Right atrium auricular region (tissue), 2 donors: ENCODE results near the gene TCF7. TPM values are rescaled to one million over a fixed set of nuclear protein-coding genes. Genes with fewer than 3 reads are reported as not detected.

Experiments used
- DNase-seq: peaks from one replicate; pipeline ENCODE4 v3.0.0-alpha.2; 2019; ENCODE audit warnings: low spot score
- H3K27ac ChIP-seq, 2 donors: fragments of 200-600 bp; sonication (generic); 1 replicate in 1 of 2; 2 replicates in 1 of 2; pipeline ENCODE4 v1.5.1; 2016 to 2019
- H3K27me3 ChIP-seq, 2 donors: fragments of 200-600 bp; sonication (generic); one replicate each; pipeline versions ENCODE4 v1.5.1 to v1.6.0; 2017 to 2019
- H3K36me3 ChIP-seq: fragments of 200-600 bp; sonication (generic); one replicate; pipeline ENCODE4 v1.5.1; 2016
- H3K4me1 ChIP-seq, 2 donors: fragments of 200-600 bp; sonication (generic); one replicate each; pipeline versions ENCODE4 v1.5.1 to v1.6.0; 2017 to 2019
- H3K4me3 ChIP-seq, 2 donors: fragments of 200-600 bp; sonication (generic); 1 replicate in 1 of 2; 2 replicates in 1 of 2; pipeline ENCODE4 v1.5.1; 2017 to 2019; ENCODE audit warnings: mild to moderate bottlenecking in 1 of 2, moderate library complexity in 1 of 2
- H3K9me3 ChIP-seq, 2 donors: fragments of 200-600 bp; sonication (generic); one replicate each; pipeline ENCODE4 v1.5.1; 2019
- CTCF ChIP-seq, 2 donors: fragments of 200-600 bp; sonication (generic); IDR thresholded peaks; one replicate each; pipeline ENCODE4 v1.5.1; 2019; ENCODE audit warnings: antibody characterized with exemption in 2 of 2
- total RNA-seq, 2 donors: library from RNA; depleted of rRNA; stranded (reverse); fragments of >200 nt; gene quantifications; one replicate each; pipeline ENCODE4 v1.1.0, GENCODE V29; 2016

TCF7 gene
- total RNA-seq, 2 donors from 2014 or later: 1.3 to 1.7 TPM

- Histone ChIP-seq H3K4me1 (peaks cover 0 to 26% of the 10 kb centered on the region in 2 donors), H3K36me3 (peaks cover 67% of the 10 kb centered on the region), H3K9me3 (no peaks in the 10 kb centered on the region), H3K27ac (no peak overlapping the region), H3K4me3 (no peak overlapping the region), H3K27me3 (no peaks in the 10 kb centered on the region)
- DNase-seq: peak; percentile 85
- peak; percentile 95 to 96 for TF ChIP-seq CTCF (IDR thresholded peaks at IDR 0.05)
These were observed 31.5 kb downstream of the TCF7 start for GRCh38 chr5:134145779-134146581.

GRCh38 chr5:134146651-134147518, 32.4 kb downstream of the TCF7 start:
- no peak overlapping the region for H3K27ac ChIP-seq
- H3K4me1 ChIP-seq: peaks cover 0 to 32% of the 10 kb centered on the region in 2 donors
- no peak overlapping the region for H3K4me3 ChIP-seq
- no peak for TF ChIP-seq CTCF (IDR thresholded peaks at IDR 0.05)
- H3K9me3 ChIP-seq: no peaks in the 10 kb centered on the region
- H3K36me3 ChIP-seq: peaks cover 67% of the 10 kb centered on the region
- no peaks in the 10 kb centered on the region for H3K27me3 ChIP-seq
- DNase-seq: peak; percentile 54

DNA sequence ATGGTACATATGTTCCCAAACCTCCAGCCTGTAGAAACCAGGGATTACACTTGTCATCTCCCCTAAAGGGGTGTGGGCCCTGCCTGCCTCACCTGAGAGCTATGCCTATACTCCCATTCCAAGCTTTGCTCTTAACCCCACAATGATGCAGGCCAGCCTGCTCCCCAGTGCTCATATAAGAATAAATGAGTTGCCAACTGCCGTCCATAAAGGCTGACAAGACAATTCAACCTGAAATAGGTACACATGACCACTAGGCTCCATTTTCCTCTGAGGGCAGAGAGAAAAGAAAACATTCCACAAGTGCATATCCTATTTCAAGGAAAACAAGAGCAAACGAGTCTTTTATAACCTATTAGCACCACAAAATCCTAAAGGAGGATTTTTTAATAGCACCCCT, 33.8 kb downstream of the TCF7 start:
- TF ChIP-seq CTCF (IDR thresholded peaks at IDR 0.05): no peak
- no peaks in the 10 kb centered on the region for H3K9me3 ChIP-seq
- peaks cover 0 to 32% of the 10 kb centered on the region in 2 donors for H3K4me1 ChIP-seq
- DNase-seq: no peak
- no peaks in the 10 kb centered on the region for H3K27me3 ChIP-seq
- H3K27ac ChIP-seq: no peak overlapping the region
- no peak overlapping the region for H3K4me3 ChIP-seq
- peaks cover 65% of the 10 kb centered on the region for H3K36me3 ChIP-seq

- no peak overlapping the region for H3K27ac ChIP-seq
- peaks cover 71% of the 10 kb centered on the region for H3K36me3 ChIP-seq
- no peaks in the 10 kb centered on the region for H3K9me3 ChIP-seq
- peaks cover 0 to 32% of the 10 kb centered on the region in 2 donors for H3K4me1 ChIP-seq
- TF ChIP-seq CTCF (IDR thresholded peaks at IDR 0.05): no peak
- DNase-seq: no peak
- no peak overlapping the region for H3K4me3 ChIP-seq
- H3K27me3 ChIP-seq: no peaks in the 10 kb centered on the region
These were observed 34.6 kb downstream of the TCF7 start for GRCh38 chr5:134148986-134149539.

- Histone ChIP-seq H3K4me1 (peaks cover 0 to 32% of the 10 kb centered on the region in 2 donors), H3K27ac (no peak overlapping the region), H3K4me3 (no peak overlapping the region), H3K36me3 (peaks cover 73% of the 10 kb centered on the region), H3K9me3 (no peaks in the 10 kb centered on the region), H3K27me3 (no peaks in the 10 kb centered on the region)
- DNase-seq: peak; percentile 51
- no peak for TF ChIP-seq CTCF (IDR thresholded peaks at IDR 0.05)
These were observed 35.3 kb downstream of the TCF7 start for GRCh38 chr5:134149571-134150303.
